Panc1 (cell line): ENCODE results near the gene ACSBG1. TPM values are rescaled to one million over a fixed set of nuclear protein-coding genes. Genes with fewer than 3 reads are reported as not detected.

Source experiments
- ATAC-seq: fragments of 200-7000 bp; cut with Tn5 transposase; 2 replicates; pipeline ENCODE4 v1.9.1; 2020; ENCODE audit warnings: mild to moderate bottlenecking, moderate library complexity
- BruUV-seq: library from RNA; stranded (reverse); fragments of 400-500 nt; replicated peaks from 2 replicates; lab custom pipeline; 2021; lab: Mats Ljungman, UMichigan
- CTCF ChIA-PET: fragments of 300-600 bp; sonication (Branson Sonifier 250); formaldehyde crosslinking; loops from one replicate; lab custom pipeline; 2022; ENCODE audit warnings: antibody characterized with exemption; lab: Charles Lee
- POLR2A ChIA-PET: fragments of 300-600 bp; sonication (Branson Sonifier 250); formaldehyde crosslinking; loops from one replicate; lab custom pipeline; 2022; ENCODE audit warnings: antibody characterized with exemption; lab: Charles Lee
- DNase-seq: peaks from one replicate; pipeline ENCODE4 v3.0.0-alpha.2; 2010; ENCODE audit warnings: low read depth, low spot score
- H3K27ac ChIP-seq: 2 replicates; pipeline ENCODE4 v1.5.1; 2011; ENCODE audit warnings: mild to moderate bottlenecking, low read length, inconsistent platforms
- H3K27me3 ChIP-seq: fragments of 200-500 bp; sonication (Bioruptor generic); 2 replicates; pipeline ENCODE4 v1.6.0; 2014; ENCODE audit warnings: low read length, inconsistent platforms; ENCODE audit not compliant: control insufficient read depth, insufficient read depth
- H3K36me3 ChIP-seq: fragments of 200-500 bp; sonication (Bioruptor generic); 2 replicates; pipeline ENCODE4 v1.5.1; 2014; ENCODE audit warnings: inconsistent platforms, mild to moderate bottlenecking, low read length, moderate library complexity; ENCODE audit not compliant: control insufficient read depth, insufficient read depth
- H3K4me1 ChIP-seq: 2 replicates; pipeline ENCODE4 v1.5.1; 2011; ENCODE audit warnings: inconsistent platforms, mild to moderate bottlenecking, low read length, moderate library complexity; ENCODE audit not compliant: control insufficient read depth, insufficient read depth
- H3K4me3 ChIP-seq, 2 experiments: 2 replicates each; pipeline ENCODE4 v1.5.1; 2011 to 2012; ENCODE audit warnings: low read depth in 2 of 2, low read length in 2 of 2, mild to moderate bottlenecking in 2 of 2, inconsistent platforms in 1 of 2, moderate library complexity in 1 of 2
- H3K9me3 ChIP-seq: fragments of 200-500 bp; sonication (Bioruptor generic); 2 replicates; pipeline ENCODE4 v1.5.1; 2014; ENCODE audit warnings: low read depth, mild to moderate bottlenecking, inconsistent platforms, low read length, moderate library complexity; ENCODE audit not compliant: control insufficient read depth, insufficient read depth
- CTCF ChIP-seq: fragments of 450-650 bp; IDR thresholded peaks from 2 replicates; pipeline ENCODE4 v1.5.1; 2017; ENCODE audit warnings: mild to moderate bottlenecking
- POLR2AphosphoS5 ChIP-seq: IDR thresholded peaks from 2 replicates; pipeline ENCODE4 v1.6.1; 2012; ENCODE audit warnings: mild to moderate bottlenecking, low read depth, low read length, moderate library complexity
- REST ChIP-seq, 2 experiments: IDR thresholded peaks; 2 replicates each; pipeline ENCODE4 v1.6.1; 2011 to 2012; ENCODE audit warnings: low read depth in 2 of 2, control low read depth in 1 of 2, low read length in 1 of 2, mild to moderate bottlenecking in 1 of 2, moderate library complexity in 1 of 2; ENCODE audit not compliant: insufficient read depth in 1 of 2
- SIN3A ChIP-seq: IDR thresholded peaks from 2 replicates; pipeline ENCODE4 v1.6.1; 2012; ENCODE audit warnings: low read depth, mild to moderate bottlenecking, low read length, moderate library complexity, borderline replicate concordance; ENCODE audit not compliant: insufficient read depth
- TCF7L2 ChIP-seq: IDR thresholded peaks from 2 replicates; pipeline ENCODE4 v1.6.1; 2011; ENCODE audit warnings: mild to moderate bottlenecking, low read depth, low read length, inconsistent platforms
- in situ Hi-C: cut with HindIII; loops from 2 replicates; pipeline ENCODE4 v1.10.0; 2016; ENCODE audit warnings: low sequenced_read_pairs, low pct_unique_long_range_greater_than_20kb
- intact Hi-C: fragments of 100-400 bp; cut with micrococcal nuclease; formaldehyde crosslinking; loops from one replicate; pipeline ENCODE4 v1.10.0; 2022; ENCODE audit not compliant: unreplicated experiment
- total RNA-seq: library from RNA; stranded (reverse); gene quantifications from one replicate; pipeline ENCODE4 v1.2.1, GENCODE V29; 2021; ENCODE audit not compliant: unreplicated experiment

The ACSBG1 gene
- total RNA-seq, 1 experiment from 2014 or later: 0.31 TPM

GRCh38 chr15:78192826-78193594 is 41.4 kb downstream of the ACSBG1 start:
- intact Hi-C loops: no loop called here
- no peak overlapping the region for H3K4me3 ChIP-seq
- DNase-seq: no peak
- in situ Hi-C loops: no loop called here
- ChIA-PET POLR2A (no interaction called here), CTCF (interaction anchor here (1.1 kb wide), 1 partner anchor 9 kb away, joined by 3 read pairs; no protein-coding TSS in a partner anchor)
- no peaks in the 10 kb centered on the region for H3K4me1 ChIP-seq
- TF ChIP-seq TCF7L2: no peak
- TF ChIP-seq REST (IDR thresholded peaks at IDR 0.05; ENCODE audit: insufficient read depth in 1 of 2, low read depth in 2 of 2, low read length in 1 of 2): no peak
- TF ChIP-seq SIN3A: no peak
- no peak for TF ChIP-seq CTCF
- no peak for TF ChIP-seq POLR2AphosphoS5
- H3K36me3 ChIP-seq: no peaks in the 10 kb centered on the region
- H3K9me3 ChIP-seq: 0 out of 2 replicates have a peak, but pooled peaks cover 7% of the 10 kb centered on the region
- H3K27me3 ChIP-seq: no peaks in the 10 kb centered on the region
- BruUV-seq: no TSS peak
- H3K27ac ChIP-seq: no peak overlapping the region
- ATAC-seq: no peak

- BruUV-seq: no TSS peak
- no peaks in the 10 kb centered on the region for H3K36me3 ChIP-seq
- DNase-seq (no peak), ATAC-seq (no peak)
- intact Hi-C loops: no loop called here
- in situ Hi-C loops: no loop called here
- ChIA-PET POLR2A (no interaction called here), CTCF (no interaction called here)
- H3K27ac ChIP-seq: no peak overlapping the region
- TF ChIP-seq REST (IDR thresholded peaks at IDR 0.05; ENCODE audit: insufficient read depth in 1 of 2, low read depth in 2 of 2, low read length in 1 of 2): no peak
- TF ChIP-seq CTCF: no peak
- TF ChIP-seq SIN3A: no peak
- TF ChIP-seq POLR2AphosphoS5: no peak
- no peak for TF ChIP-seq TCF7L2
- H3K4me1 ChIP-seq: no peaks in the 10 kb centered on the region
- no peaks in the 10 kb centered on the region for H3K27me3 ChIP-seq
- H3K4me3 ChIP-seq: no peak overlapping the region
- H3K9me3 ChIP-seq: no peaks in the 10 kb centered on the region
Measured at GRCh38 chr15:78182821-78183220, 51.5 kb downstream of the ACSBG1 start.
